ENCODE data around the gene NTM. TPM values are rescaled to one million over a fixed set of nuclear protein-coding genes. Genes with fewer than 3 reads are reported as not detected.

The NTM gene
- total and polyA plus RNA-seq, 2 donors (not counting 3 experiments of a cell fraction or from before 2014, with no cell fraction given), result 1.00 to 1.1 TPM

DNA sequence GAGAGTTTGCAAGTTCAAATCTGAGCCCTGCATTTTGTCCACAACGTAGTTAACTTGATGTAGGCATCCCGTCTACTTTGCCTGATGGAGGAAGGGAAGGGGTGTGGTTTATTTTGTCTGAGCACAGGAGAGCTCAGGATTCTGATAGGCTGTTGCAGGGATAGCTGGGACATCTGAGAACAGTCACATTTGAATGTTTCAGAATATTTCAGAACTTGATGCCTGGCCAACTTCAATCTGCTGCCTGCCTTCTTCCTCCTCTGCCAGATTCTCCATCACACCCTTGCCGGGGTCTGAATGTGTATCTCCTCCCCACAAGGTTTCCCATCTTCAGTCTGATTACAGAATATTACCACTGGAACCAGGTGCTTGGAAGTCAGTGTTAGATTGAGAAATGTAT is 51.6 kb downstream of the NTM start:
- POLR2A ChIA-PET, result no interaction called here
- Histone ChIP-seq H3K4me1 (ENCODE audit: control insufficient read depth, extremely low read depth, insufficient read depth, low read length) (no peaks in the 10 kb centered on the region), H3K27me3 (ENCODE audit: control insufficient read depth in 2 of 2, insufficient read depth in 2 of 2, low read length in 2 of 2) (no peaks in the 10 kb centered on the region), H3K27ac (ENCODE audit: insufficient read depth, low read depth, low read length) (no peak overlapping the region), H3K4me3 (replicated peaks in 1 of 3; ENCODE audit: insufficient read depth in 1 of 3, low read depth in 1 of 3, low read length in 3 of 3) (no peak overlapping the region), H3K9me3 (replicated peaks; ENCODE audit: control insufficient read depth, insufficient read depth, low read length) (peaks cover 2% of the 10 kb centered on the region), H3K9me1 (replicated peaks; ENCODE audit: control insufficient read depth, extremely low read depth, insufficient read depth, low read length) (no peaks in the 10 kb centered on the region), H3K36me3 (ENCODE audit: control insufficient read depth in 2 of 2, extremely low read depth in 1 of 2, insufficient read depth in 2 of 2, low read length in 2 of 2) (no peaks in the 10 kb centered on the region), H4K20me1 (replicated peaks; ENCODE audit: control insufficient read depth, extremely low read depth, insufficient read depth, low read length) (no peaks in the 10 kb centered on the region), H3K9ac (replicated peaks; ENCODE audit: extremely low read depth, insufficient read depth, low read length) (no peak overlapping the region), H2AFZ (ENCODE audit: low read depth, low read length) (no peak overlapping the region), H3K4me2 (ENCODE audit: insufficient read depth, low read length) (no peak overlapping the region), H3K79me2 (ENCODE audit: control insufficient read depth, insufficient read depth, low read length) (no peaks in the 10 kb centered on the region)
- DNase-seq (ENCODE audit: low read depth, low spot score), result no peak
- intact Hi-C loops (cut with micrococcal nuclease), result no loop called here
- no peak for FAIRE-seq
- BruUV-seq (replicated peaks), result no TSS peak
- no peak for TF ChIP-seq POLR2AphosphoS5 (IDR thresholded peaks at IDR 0.05; ENCODE audit: insufficient read depth, low read depth, low read length)
- dilution Hi-C loops (cut with MboI; ENCODE audit: extremely low pct_ligation_motif_present, low sequenced_read_pairs), result no loop called here
- CTCF ChIA-PET, result no interaction called here

DNA sequence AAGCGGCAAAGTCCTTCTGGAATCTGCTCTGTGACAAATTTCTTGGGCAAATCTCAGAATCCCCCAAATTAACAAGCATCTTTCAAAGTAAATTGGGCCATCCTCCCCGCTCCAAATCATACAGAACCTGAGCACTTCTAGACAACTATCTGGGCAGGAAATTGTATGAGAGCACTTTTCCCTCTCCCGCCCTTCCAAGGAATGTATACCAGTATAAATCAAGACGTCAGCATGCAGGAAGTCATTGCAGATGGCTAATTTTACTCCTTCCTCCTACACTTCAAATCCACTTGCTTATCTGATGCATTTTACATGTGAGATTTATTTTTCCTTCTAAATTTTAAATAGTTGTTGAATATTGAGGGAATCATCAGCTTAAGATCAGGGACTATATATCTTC is 52.1 kb downstream of the NTM start:
- no peak for TF ChIP-seq FOS (IDR thresholded peaks at IDR 0.05; ENCODE audit: borderline replicate concordance, insufficient read depth, low read length)
- TF ChIP-seq, protein P1, sequence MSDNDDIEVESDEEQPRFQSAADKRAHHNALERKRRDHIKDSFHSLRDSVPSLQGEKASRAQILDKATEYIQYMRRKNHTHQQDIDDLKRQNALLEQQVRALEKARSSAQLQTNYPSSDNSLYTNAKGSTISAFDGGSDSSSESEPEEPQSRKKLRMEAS (IDR thresholded peaks at IDR 0.05; ENCODE audit: insufficient read depth, insufficient read length), result no peak
- TF ChIP-seq EZH2 (IDR thresholded peaks at IDR 0.05; ENCODE audit: borderline replicate concordance, low read depth, low read length, severe bottlenecking), result no peak
- TF ChIP-seq MYC (IDR thresholded peaks at IDR 0.05; ENCODE audit: low read depth, low read length), result no peak
- no peak for TF ChIP-seq POLR2A (IDR thresholded peaks at IDR 0.05; ENCODE audit: low read depth, low read length)
- TF ChIP-seq POLR2AphosphoS5 (IDR thresholded peaks at IDR 0.05; ENCODE audit: insufficient read depth, low read depth, low read length), result no peak
- TF ChIP-seq GATA2 (IDR thresholded peaks at IDR 0.05; ENCODE audit: insufficient read depth, insufficient read length, low read depth, low read length), result no peak
- TF ChIP-seq JUN (IDR thresholded peaks at IDR 0.05; ENCODE audit: borderline replicate concordance, insufficient read depth, insufficient read length, low read depth), result no peak
- TF ChIP-seq, protein P2, sequence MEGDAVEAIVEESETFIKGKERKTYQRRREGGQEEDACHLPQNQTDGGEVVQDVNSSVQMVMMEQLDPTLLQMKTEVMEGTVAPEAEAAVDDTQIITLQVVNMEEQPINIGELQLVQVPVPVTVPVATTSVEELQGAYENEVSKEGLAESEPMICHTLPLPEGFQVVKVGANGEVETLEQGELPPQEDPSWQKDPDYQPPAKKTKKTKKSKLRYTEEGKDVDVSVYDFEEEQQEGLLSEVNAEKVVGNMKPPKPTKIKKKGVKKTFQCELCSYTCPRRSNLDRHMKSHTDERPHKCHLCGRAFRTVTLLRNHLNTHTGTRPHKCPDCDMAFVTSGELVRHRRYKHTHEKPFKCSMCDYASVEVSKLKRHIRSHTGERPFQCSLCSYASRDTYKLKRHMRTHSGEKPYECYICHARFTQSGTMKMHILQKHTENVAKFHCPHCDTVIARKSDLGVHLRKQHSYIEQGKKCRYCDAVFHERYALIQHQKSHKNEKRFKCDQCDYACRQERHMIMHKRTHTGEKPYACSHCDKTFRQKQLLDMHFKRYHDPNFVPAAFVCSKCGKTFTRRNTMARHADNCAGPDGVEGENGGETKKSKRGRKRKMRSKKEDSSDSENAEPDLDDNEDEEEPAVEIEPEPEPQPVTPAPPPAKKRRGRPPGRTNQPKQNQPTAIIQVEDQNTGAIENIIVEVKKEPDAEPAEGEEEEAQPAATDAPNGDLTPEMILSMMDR (IDR thresholded peaks at IDR 0.05; ENCODE audit: extremely low read depth in 1 of 2, insufficient read depth in 1 of 2, low read depth in 1 of 2, low read length in 2 of 2), result no peak
- Histone ChIP-seq H4K20me1 (replicated peaks; ENCODE audit: control insufficient read depth, extremely low read depth, insufficient read depth, low read length) (no peaks in the 10 kb centered on the region), H3K36me3 (ENCODE audit: control insufficient read depth in 2 of 2, extremely low read depth in 1 of 2, insufficient read depth in 2 of 2, low read length in 2 of 2) (no peaks in the 10 kb centered on the region), H3K79me2 (ENCODE audit: control insufficient read depth, insufficient read depth, low read length) (no peaks in the 10 kb centered on the region), H3K27ac (ENCODE audit: insufficient read depth, low read depth, low read length) (no peak overlapping the region), H3K4me2 (ENCODE audit: insufficient read depth, low read length) (no peak overlapping the region), H3K27me3 (ENCODE audit: control insufficient read depth in 2 of 2, insufficient read depth in 2 of 2, low read length in 2 of 2) (no peaks in the 10 kb centered on the region), H3K9me3 (replicated peaks; ENCODE audit: control insufficient read depth, insufficient read depth, low read length) (peaks cover 2% of the 10 kb centered on the region), H3K4me1 (ENCODE audit: control insufficient read depth, extremely low read depth, insufficient read depth, low read length) (no peaks in the 10 kb centered on the region), H3K4me3 (replicated peaks in 1 of 3; ENCODE audit: insufficient read depth in 1 of 3, low read depth in 1 of 3, low read length in 3 of 3) (no peak overlapping the region), H3K9ac (replicated peaks; ENCODE audit: extremely low read depth, insufficient read depth, low read length) (no peak overlapping the region), H2AFZ (ENCODE audit: low read depth, low read length) (no peak overlapping the region), H3K9me1 (replicated peaks; ENCODE audit: control insufficient read depth, extremely low read depth, insufficient read depth, low read length) (no peaks in the 10 kb centered on the region)
- FAIRE-seq (no peak), DNase-seq (ENCODE audit: low read depth, low spot score) (no peak)
- no TSS peak for BruUV-seq (replicated peaks)
- POLR2A ChIA-PET, result no interaction called here
- dilution Hi-C loops (cut with MboI; ENCODE audit: extremely low pct_ligation_motif_present, low sequenced_read_pairs) (no loop called here), intact Hi-C loops (cut with micrococcal nuclease) (no loop called here)
- CTCF ChIA-PET, result no interaction called here

All from endothelial cell of umbilical vein (primary cell).